K562 (cell line): Measurements from ENCODE around the gene NUP43. TPM values are rescaled to one million over a fixed set of nuclear protein-coding genes. Genes with fewer than 3 reads are reported as not detected.

ENCODE experiments used
- ATF3 ChIP-seq, 2 experiments: fragments of 450-650 bp in 1 of 2; sonication (generic) in 1 of 2; formaldehyde crosslinking in 1 of 2; IDR thresholded peaks in 1 of 2; conservative IDR thresholded peaks in 1 of 2; 2 replicates each; pipeline versions ENCODE4 v1.6.1 to v1.8.1; 2016 to 2023; ENCODE audit warnings: mild to moderate bottlenecking in 2 of 2, moderate library complexity in 2 of 2, inconsistent platforms in 1 of 2, missing genetic modification reagents in 1 of 2
- CCAR2 ChIP-seq: fragments of 200-400 bp; formaldehyde crosslinking; IDR thresholded peaks from 2 replicates; pipeline ENCODE4 v1.6.1; 2017; ENCODE audit warnings: mild to moderate bottlenecking, low read depth, low read length
- FOXA1 ChIP-seq: fragments of 450-650 bp; IDR thresholded peaks from 2 replicates; pipeline ENCODE4 v1.6.1; 2016; ENCODE audit warnings: mild to moderate bottlenecking, borderline replicate concordance
- JUNB ChIP-seq: fragments of 450-650 bp; formaldehyde crosslinking; conservative IDR thresholded peaks from 2 replicates; pipeline ENCODE4 v1.4.0; 2020; ENCODE audit warnings: mild to moderate bottlenecking
- JUND ChIP-seq, 2 experiments: IDR thresholded peaks; 2 replicates in 1 of 2; 3 replicates in 1 of 2; pipeline ENCODE4 v1.6.1; 2011; ENCODE audit warnings: borderline replicate concordance in 2 of 2, low read depth in 2 of 2, low read length in 2 of 2, improper control_type of control experiment in 1 of 2, missing biosample characterization in 1 of 2, missing genetic modification characterization in 1 of 2, missing genetic modification reagents in 1 of 2
- MEF2D ChIP-seq: conservative IDR thresholded peaks from 2 replicates; pipeline ENCODE4 v1.6.1; 2016; ENCODE audit warnings: low read depth, missing genetic modification characterization, missing compliant biosample characterization
- POLR3G ChIP-seq: IDR thresholded peaks from 2 replicates; pipeline ENCODE4 v1.6.1; 2011; ENCODE audit not compliant: insufficient read length, insufficient replicate concordance; ENCODE audit errors: extremely low read depth
- TCF7L2 ChIP-seq: fragments of 150-350 bp; IDR thresholded peaks from 2 replicates; pipeline ENCODE4 v1.6.1; 2016; ENCODE audit warnings: low read depth, mild to moderate bottlenecking, low read length, moderate library complexity
- TRIM24 ChIP-seq, 2 experiments: fragments of 450-650 bp; IDR thresholded peaks; 2 replicates each; pipeline ENCODE4 v1.6.1; 2016
- USF1 ChIP-seq: sonication (generic); formaldehyde crosslinking; IDR thresholded peaks from 2 replicates; pipeline ENCODE4 v1.9.0; 2022; ENCODE audit warnings: mild to moderate bottlenecking, missing genetic modification reagents
- ZNF280B ChIP-seq: fragments of 250-450 bp; sonication (Bioruptor Pico); IDR thresholded peaks from 2 replicates; pipeline ENCODE4 v1.5.1; 2021; ENCODE audit warnings: mild to moderate bottlenecking
- ZNF740 ChIP-seq, 3 experiments: fragments of 200-800 bp in 1 of 3; sonication (Bioruptor generic) in 1 of 3; sonication (generic) in 1 of 3; formaldehyde crosslinking in 1 of 3; IDR thresholded peaks; 2 replicates each; pipeline versions ENCODE4 v1.6.1 to v1.8.0; 2016 to 2022; ENCODE audit warnings: mild to moderate bottlenecking in 2 of 3, missing compliant biosample characterization in 2 of 3, missing genetic modification characterization in 2 of 3, missing genetic modification reagents in 1 of 3
- polyA plus RNA-seq, 8 experiments: library from polyadenylated mRNA; depleted of rRNA in 4 of 8; stranded (reverse) in 5 of 8; unstranded in 3 of 8; fragments of >200 nt; fragmentation: Nextera tagmentation in 2 of 8; fragmentation: Illumina TruSeq in 1 of 8; extraction: Ambion mirVana in 2 of 8; extraction: Trizol in 1 of 8; gene quantifications; 2 replicates each; pipeline versions ENCODE4 v1.2.1 to v1.2.3, GENCODE V29; 2011 to 2014; ENCODE audit warnings: inconsistent platforms in 1 of 8, missing spikeins in 1 of 8
- total RNA-seq, 7 experiments: library from RNA; depleted of rRNA in 6 of 7; stranded (reverse); fragments of >200 nt in 6 of 7; fragmentation: Illumina TruSeq in 2 of 7; extraction: Trizol in 2 of 7; gene quantifications; 2 replicates each; pipeline versions ENCODE4 v1.2.1 to v1.2.3, GENCODE V29; 2011 to 2021; ENCODE audit warnings: low replicate concordance in 1 of 7
- TF ChIP-seq, protein P1 (sequence below), 2 experiments: fragments of 450-650 bp in 1 of 2; sonication (generic) in 1 of 2; formaldehyde crosslinking; conservative IDR thresholded peaks; 2 replicates each; pipeline versions ENCODE4 v1.4.0 to v1.8.1; 2020 to 2022; ENCODE audit warnings: mild to moderate bottlenecking in 1 of 2, missing genetic modification reagents in 1 of 2
- TF ChIP-seq, protein P2 (sequence below): IDR thresholded peaks from 3 replicates; pipeline ENCODE4 v1.6.1; 2011; ENCODE audit warnings: borderline replicate concordance, mild to moderate bottlenecking, moderate library complexity; ENCODE audit not compliant: insufficient read length; ENCODE audit errors: extremely low read depth
- TF ChIP-seq, protein P3 (sequence below): fragments of 450-650 bp; IDR thresholded peaks from 2 replicates; pipeline ENCODE4 v1.6.1; 2017; ENCODE audit warnings: mild to moderate bottlenecking, moderate library complexity

NUP43 gene
- total and polyA plus RNA-seq, 9 of the 15 experiments (the other 6 are each of a cell fraction or from before 2014, with no cell fraction given), result 28.9 to 136 (median 67.4) TPM

- TF ChIP-seq FOXA1 (no peak), TRIM24 (IDR thresholded peaks at IDR 0.05) (peak; percentile 22 to 42; a peak in 1 of 4 replicates), CCAR2 (no peak), ZNF740 (CRISPR knock-in tag; IDR thresholded peaks at IDR 0.05) (no peak), ZNF740 (tag; IDR thresholded peaks at IDR 0.05) (no peak), JUNB (CRISPR knock-in tag) (no peak), ATF3 (IDR thresholded peaks at IDR 0.05) (no peak), ATF3 (CRISPR knock-in tag; conservative IDR thresholded peaks at IDR 0.05) (no peak), TCF7L2 (peak; percentile 63; the same call in 1 of the 2 replicates), USF1 (CRISPR knock-in tag) (no peak), JUND (IDR thresholded peaks at IDR 0.05; ENCODE audit: borderline replicate concordance, low read depth, low read length) (peak; percentile 68), JUND (tag; IDR thresholded peaks at IDR 0.05; ENCODE audit: borderline replicate concordance, low read depth, low read length) (no peak; the same call in 2 of the 3 replicates), ZNF280B (CRISPR knock-in tag) (no peak), POLR3G (no peak), MEF2D (tag) (no peak)
- TF ChIP-seq, protein P1, sequence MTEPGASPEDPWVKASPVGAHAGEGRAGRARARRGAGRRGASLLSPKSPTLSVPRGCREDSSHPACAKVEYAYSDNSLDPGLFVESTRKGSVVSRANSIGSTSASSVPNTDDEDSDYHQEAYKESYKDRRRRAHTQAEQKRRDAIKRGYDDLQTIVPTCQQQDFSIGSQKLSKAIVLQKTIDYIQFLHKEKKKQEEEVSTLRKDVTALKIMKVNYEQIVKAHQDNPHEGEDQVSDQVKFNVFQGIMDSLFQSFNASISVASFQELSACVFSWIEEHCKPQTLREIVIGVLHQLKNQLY (CRISPR knock-in tag; conservative IDR thresholded peaks at IDR 0.05), result no peak
- TF ChIP-seq, protein P2, sequence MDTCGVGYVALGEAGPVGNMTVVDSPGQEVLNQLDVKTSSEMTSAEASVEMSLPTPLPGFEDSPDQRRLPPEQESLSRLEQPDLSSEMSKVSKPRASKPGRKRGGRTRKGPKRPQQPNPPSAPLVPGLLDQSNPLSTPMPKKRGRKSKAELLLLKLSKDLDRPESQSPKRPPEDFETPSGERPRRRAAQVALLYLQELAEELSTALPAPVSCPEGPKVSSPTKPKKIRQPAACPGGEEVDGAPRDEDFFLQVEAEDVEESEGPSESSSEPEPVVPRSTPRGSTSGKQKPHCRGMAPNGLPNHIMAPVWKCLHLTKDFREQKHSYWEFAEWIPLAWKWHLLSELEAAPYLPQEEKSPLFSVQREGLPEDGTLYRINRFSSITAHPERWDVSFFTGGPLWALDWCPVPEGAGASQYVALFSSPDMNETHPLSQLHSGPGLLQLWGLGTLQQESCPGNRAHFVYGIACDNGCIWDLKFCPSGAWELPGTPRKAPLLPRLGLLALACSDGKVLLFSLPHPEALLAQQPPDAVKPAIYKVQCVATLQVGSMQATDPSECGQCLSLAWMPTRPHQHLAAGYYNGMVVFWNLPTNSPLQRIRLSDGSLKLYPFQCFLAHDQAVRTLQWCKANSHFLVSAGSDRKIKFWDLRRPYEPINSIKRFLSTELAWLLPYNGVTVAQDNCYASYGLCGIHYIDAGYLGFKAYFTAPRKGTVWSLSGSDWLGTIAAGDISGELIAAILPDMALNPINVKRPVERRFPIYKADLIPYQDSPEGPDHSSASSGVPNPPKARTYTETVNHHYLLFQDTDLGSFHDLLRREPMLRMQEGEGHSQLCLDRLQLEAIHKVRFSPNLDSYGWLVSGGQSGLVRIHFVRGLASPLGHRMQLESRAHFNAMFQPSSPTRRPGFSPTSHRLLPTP, result no peak
- TF ChIP-seq, protein P3, sequence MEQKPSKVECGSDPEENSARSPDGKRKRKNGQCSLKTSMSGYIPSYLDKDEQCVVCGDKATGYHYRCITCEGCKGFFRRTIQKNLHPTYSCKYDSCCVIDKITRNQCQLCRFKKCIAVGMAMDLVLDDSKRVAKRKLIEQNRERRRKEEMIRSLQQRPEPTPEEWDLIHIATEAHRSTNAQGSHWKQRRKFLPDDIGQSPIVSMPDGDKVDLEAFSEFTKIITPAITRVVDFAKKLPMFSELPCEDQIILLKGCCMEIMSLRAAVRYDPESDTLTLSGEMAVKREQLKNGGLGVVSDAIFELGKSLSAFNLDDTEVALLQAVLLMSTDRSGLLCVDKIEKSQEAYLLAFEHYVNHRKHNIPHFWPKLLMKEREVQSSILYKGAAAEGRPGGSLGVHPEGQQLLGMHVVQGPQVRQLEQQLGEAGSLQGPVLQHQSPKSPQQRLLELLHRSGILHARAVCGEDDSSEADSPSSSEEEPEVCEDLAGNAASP, result no peak
Observed at GRCh38 chr6:149750136-149750609, 3.8 kb upstream of the NUP43 start (continued).
